Thymus (tissue), 11 donors: ENCODE results near the gene PET100. TPM values are rescaled to one million over a fixed set of nuclear protein-coding genes. Genes with fewer than 3 reads are reported as not detected.

Experiments
- DNase-seq, 9 donors: peaks; one replicate each; pipeline ENCODE4 v3.0.0-alpha.2; 2013; ENCODE audit warnings: low spot score in 9 of 9, low read depth in 6 of 9, missing footprints in 1 of 9
- H3K27ac ChIP-seq, 2 donors: one replicate each; pipeline ENCODE4 v1.5.1; 2013; ENCODE audit warnings: control low read depth in 1 of 2, low read depth in 1 of 2, low read length in 1 of 2, mild to moderate bottlenecking in 1 of 2, moderate library complexity in 1 of 2
- H3K27me3 ChIP-seq, 2 donors: one replicate each; pipeline ENCODE4 v1.5.1; 2013; ENCODE audit warnings: low read length in 1 of 2; ENCODE audit not compliant: control insufficient read depth in 2 of 2, insufficient read depth in 1 of 2
- H3K36me3 ChIP-seq, 2 donors: one replicate each; pipeline ENCODE4 v1.5.1; 2013; ENCODE audit warnings: low read length in 1 of 2, mild to moderate bottlenecking in 1 of 2, moderate library complexity in 1 of 2; ENCODE audit not compliant: control insufficient read depth in 2 of 2, insufficient read depth in 2 of 2
- H3K4me1 ChIP-seq, 2 donors: one replicate each; pipeline ENCODE4 v1.5.1; 2013; ENCODE audit warnings: low read length in 2 of 2; ENCODE audit not compliant: control insufficient read depth in 2 of 2, insufficient read depth in 2 of 2
- H3K4me3 ChIP-seq, 2 donors: one replicate each; pipeline ENCODE4 v1.5.1; 2013; ENCODE audit warnings: low read length in 2 of 2, control low read depth in 1 of 2, mild to moderate bottlenecking in 1 of 2
- H3K9me3 ChIP-seq, 2 donors: one replicate each; pipeline ENCODE4 v1.5.1; 2013; ENCODE audit warnings: low read length in 1 of 2, mild to moderate bottlenecking in 1 of 2; ENCODE audit not compliant: control insufficient read depth in 2 of 2, insufficient read depth in 1 of 2
- WGBS: extraction: QIAGEN DNeasy Blood & Tissue Kit; methylation state at CpG from one replicate; pipeline ENCODE4 v1.1.7; 2013; 5-methylcytosine and 5-hydroxymethylcytosine counted together
- polyA plus RNA-seq: library from polyadenylated mRNA; stranded (reverse); fragments of 200-250 nt; gene quantifications from one replicate; pipeline ENCODE4 v1.2.3, GENCODE V29; 2013
- total RNA-seq: library from RNA; stranded (reverse); fragments of 120-200 nt; gene quantifications from one replicate; pipeline ENCODE4 v1.2.4, GENCODE V29; 2013
- donor health status: healthy.

PET100 gene
- total and polyA plus RNA-seq, 2 donors = 143 to 216 TPM

DNA sequence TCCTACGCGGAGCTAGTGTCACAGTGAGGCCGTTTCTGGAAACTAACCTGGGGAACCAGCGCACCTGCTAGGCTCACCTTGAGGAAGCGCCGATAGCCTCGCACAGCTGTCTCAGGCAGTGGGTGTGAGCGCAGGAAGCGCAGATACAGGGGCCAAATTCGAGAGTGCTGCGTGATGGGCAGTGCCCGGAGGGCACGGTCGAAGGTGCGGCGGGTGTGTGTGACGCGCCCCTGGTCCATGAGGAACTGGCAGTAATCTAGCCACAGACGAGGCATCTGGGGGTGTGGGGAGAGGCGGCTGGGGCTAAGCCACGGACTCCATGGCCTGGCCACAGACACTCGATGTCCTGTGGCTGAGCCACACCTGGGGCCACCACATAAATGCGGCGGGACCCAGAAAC lies 2.4 kb upstream of the PET100 start:
- 98% methylated on average over 24 of the region's 24 CpGs for WGBS
- Histone ChIP-seq H3K27me3 (no peaks in the 10 kb centered on the region), H3K4me3 (no peak overlapping the region), H3K36me3 (peaks cover 47 to 65% of the 10 kb centered on the region in 2 donors), H3K27ac (no peak overlapping the region), H3K4me1 (peaks cover 18 to 28% of the 10 kb centered on the region in 2 donors), H3K9me3 (peaks cover 2 to 3% of the 10 kb centered on the region in 2 donors)
- DNase-seq = no peak

DNA sequence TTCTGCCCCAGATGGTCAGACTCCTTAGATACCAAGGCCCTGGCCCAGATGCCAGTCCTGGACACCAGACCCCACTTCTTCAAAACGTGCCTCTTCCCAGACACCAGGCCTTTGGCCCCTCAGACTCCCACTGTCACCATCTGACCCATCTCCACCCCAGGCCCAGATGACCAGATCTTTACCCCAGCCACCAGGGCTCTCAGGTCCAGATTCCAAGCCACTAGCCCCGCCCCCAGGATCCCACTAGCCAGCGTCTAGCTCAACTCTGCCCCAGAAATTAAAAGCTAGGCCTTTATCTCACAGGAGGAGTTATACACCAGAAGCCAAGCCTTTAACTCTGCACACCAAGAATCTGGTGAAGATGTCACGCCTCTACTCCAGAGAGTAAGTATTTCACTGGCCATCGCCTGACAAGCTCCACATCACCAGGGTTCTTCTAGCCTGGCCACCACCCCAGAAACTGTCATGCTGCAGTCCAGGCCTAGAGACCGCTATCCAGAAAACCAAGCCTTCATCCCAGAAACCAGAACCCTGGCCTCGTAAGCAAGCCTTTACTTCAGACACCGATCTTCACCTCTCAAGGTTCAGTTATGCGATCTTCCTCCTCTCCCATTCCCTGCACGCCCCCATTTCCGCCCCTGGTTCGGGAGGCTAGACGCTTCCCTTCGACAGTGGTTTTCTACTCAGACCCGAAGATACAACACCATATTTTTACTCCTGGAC lies 843 bp upstream of the PET100 start:
- peak overlapping the region; percentile 44 to 66 for H3K27ac ChIP-seq
- DNase-seq = no peak
- peak overlapping the region; percentile 82 to 91 for H3K4me3 ChIP-seq
- WGBS = 8% methylated on average over 15 of the region's 15 CpGs
- peaks cover 40 to 56% of the 10 kb centered on the region in 2 donors for H3K36me3 ChIP-seq
- peaks cover 23 to 38% of the 10 kb centered on the region in 2 donors for H3K4me1 ChIP-seq
- no peaks in the 10 kb centered on the region for H3K27me3 ChIP-seq
- H3K9me3 ChIP-seq = peaks cover 0 to 3% of the 10 kb centered on the region in 2 donors

DNA sequence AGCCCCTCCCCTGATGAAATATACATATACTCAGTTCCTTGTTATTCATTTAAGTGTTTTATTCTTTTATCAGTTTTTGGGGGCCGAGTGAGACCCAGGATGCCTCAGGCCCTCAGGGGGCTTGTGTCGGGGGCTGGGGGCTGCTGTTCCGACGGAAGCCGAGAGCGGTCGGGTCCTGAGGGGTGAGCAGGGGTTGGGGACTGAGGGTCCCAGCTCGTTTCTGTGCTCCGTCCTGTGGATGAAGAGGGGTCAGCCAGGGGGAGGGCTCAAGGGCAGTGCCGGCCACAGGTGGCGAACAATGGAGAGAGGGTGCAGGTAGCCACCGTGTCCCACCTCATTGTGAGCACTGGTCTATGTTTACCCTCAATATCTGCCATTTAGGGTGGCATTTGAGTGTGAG lies 2.0 kb downstream of the PET100 start:
- Histone ChIP-seq H3K4me1 (peaks cover 38 to 48% of the 10 kb centered on the region in 2 donors), H3K4me3 (no peak overlapping the region), H3K27ac (no peak overlapping the region), H3K9me3 (peaks cover 0 to 6% of the 10 kb centered on the region in 2 donors), H3K27me3 (no peaks in the 10 kb centered on the region), H3K36me3 (peaks cover 22 to 28% of the 10 kb centered on the region in 2 donors)
- no peak for DNase-seq
- WGBS = 96% methylated on average over 12 of the region's 12 CpGs

GRCh38 chr19:7632340-7633203 lies 3.0 kb downstream of the PET100 start:
- no peaks in the 10 kb centered on the region for H3K27me3 ChIP-seq
- H3K9me3 ChIP-seq = peaks cover 0 to 9% of the 10 kb centered on the region in 2 donors
- H3K36me3 ChIP-seq = peaks cover 15 to 20% of the 10 kb centered on the region in 2 donors
- DNase-seq = no peak
- H3K4me3 ChIP-seq = no peak overlapping the region
- 97% methylated on average over 40 of the region's 40 CpGs for WGBS
- H3K4me1 ChIP-seq = peaks cover 40 to 54% of the 10 kb centered on the region in 2 donors
- H3K27ac ChIP-seq = no peak overlapping the region

DNA sequence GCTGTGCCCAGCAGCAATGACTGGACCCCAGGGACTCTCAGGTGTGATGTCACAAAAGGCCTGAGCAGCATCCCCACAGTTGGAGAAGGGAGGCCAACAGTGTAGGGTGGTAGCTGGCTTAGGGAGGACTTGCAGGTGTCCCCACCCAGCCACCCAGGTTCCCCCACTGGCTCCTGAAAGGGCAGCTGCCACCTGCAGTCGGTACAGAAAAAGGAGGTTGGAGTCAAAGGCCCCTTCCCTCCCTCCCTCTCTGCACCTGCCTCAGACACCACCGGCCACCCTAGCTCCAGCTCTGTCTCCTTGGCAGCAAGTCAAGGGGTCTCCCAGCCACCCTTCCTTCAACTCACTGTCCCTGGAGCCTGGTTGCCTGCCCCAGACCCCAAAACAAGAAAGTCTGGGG lies 4.1 kb downstream of the PET100 start, which contains the start of gene PCP2:
Gene PCP2, minus strand, starts transcription at position 22 of the 400 bp plus-strand sequence. CDS start 262 bp downstream, outside the sequence.
- Histone ChIP-seq H3K4me3 (no peak within 1 kb of the TSS), H3K36me3 (peaks cover 16 to 19% of the 10 kb centered on the region in 2 donors), H3K9me3 (peaks cover 0 to 9% of the 10 kb centered on the region in 2 donors), H3K27ac (peak within 1 kb of the TSS in 1 of 2 donors; percentile 29), H3K27me3 (no peaks in the 10 kb centered on the region), H3K4me1 (peaks cover 41 to 54% of the 10 kb centered on the region in 2 donors)
- 36% methylated on average over 2 of the region's 2 CpGs for WGBS
- peak in 3 of 9 donors; percentile 44 to 59 (median 50) for DNase-seq

DNA sequence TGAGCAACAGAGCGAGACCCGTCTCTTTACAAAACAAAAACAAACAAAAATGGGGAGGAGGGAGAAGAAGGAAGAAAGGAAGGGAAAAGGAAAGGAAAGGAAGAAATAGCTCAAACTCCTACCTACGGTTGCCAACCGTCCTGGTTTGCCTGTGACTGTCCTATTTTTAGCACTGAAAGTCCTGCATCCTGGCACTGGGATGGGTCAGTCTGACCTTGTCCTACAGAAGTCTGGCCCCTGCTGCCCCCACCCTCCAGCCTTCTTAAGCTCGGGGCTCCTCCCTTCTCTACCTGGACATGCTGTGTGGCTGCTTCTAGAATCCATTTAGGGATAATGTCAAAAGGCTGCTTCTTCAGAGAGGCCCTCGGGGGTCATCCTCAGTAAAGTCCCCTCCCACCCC lies 6.1 kb downstream of the PET100 start:
- Histone ChIP-seq H3K36me3 (peaks cover 33 to 34% of the 10 kb centered on the region in 2 donors), H3K4me3 (no peak overlapping the region), H3K9me3 (peaks cover 0 to 6% of the 10 kb centered on the region in 2 donors), H3K27ac (no peak overlapping the region), H3K27me3 (no peaks in the 10 kb centered on the region), H3K4me1 (peaks cover 34 to 57% of the 10 kb centered on the region in 2 donors)
- WGBS = 89% methylated on average over 6 of the region's 6 CpGs
- DNase-seq = no peak

- H3K36me3 ChIP-seq = peaks cover 35 to 39% of the 10 kb centered on the region in 2 donors
- H3K9me3 ChIP-seq = peaks cover 0 to 6% of the 10 kb centered on the region in 2 donors
Measured at GRCh38 chr19:7636317-7636690, 6.7 kb downstream of the PET100 start.

GRCh38 chr19:7636691-7637373 lies 7.2 kb downstream of the PET100 start, which contains the start of gene STXBP2:
Gene STXBP2 (plus strand): TSS chr19:7637110. CDS start chr19:7637150, 40 bp downstream.
- peak within 1 kb of the TSS; percentile 91 to 92 for H3K27ac ChIP-seq
- DNase-seq = peak in 8 of 9 donors; percentile 60 to 94 (median 86)
- peaks cover 34 to 38% of the 10 kb centered on the region in 2 donors for H3K36me3 ChIP-seq
- no peaks in the 10 kb centered on the region for H3K27me3 ChIP-seq
- WGBS = 5% methylated on average over 61 of the region's 61 CpGs
- peaks cover 0 to 8% of the 10 kb centered on the region in 2 donors for H3K9me3 ChIP-seq
- H3K4me1 ChIP-seq = peaks cover 34 to 63% of the 10 kb centered on the region in 2 donors
- H3K4me3 ChIP-seq = peak within 1 kb of the TSS; percentile 86 to 96

More at GRCh38 chr19:7636317-7636690, 6.7 kb downstream of the PET100 start:
- H3K4me1 ChIP-seq = peaks cover 32 to 58% of the 10 kb centered on the region in 2 donors
- DNase-seq = no peak
- 81% methylated on average over 16 of the region's 16 CpGs for WGBS
- H3K27me3 ChIP-seq = no peaks in the 10 kb centered on the region
- peak overlapping the region; percentile 86 to 96 for H3K4me3 ChIP-seq
- peak overlapping the region; percentile 84 to 91 for H3K27ac ChIP-seq
